Fibroblast of skin of left biceps (primary cell): Measurements from ENCODE around the gene MEGF8.

Experiments
- DNase-seq, 2 experiments: peaks; one replicate each; pipeline ENCODE4 v3.0.0-alpha.2; 2013; ENCODE audit warnings: low read depth in 2 of 2

Gene MEGF8

GRCh38 chr19:42325308-42325895 is at the start of gene MEGF8:
MEGF8 (plus strand) TSS chr19:42325635; CDS start chr19:42326244, 609 bp downstream.
- peak; percentile 97 to 98 for DNase-seq

GRCh38 chr19:42276284-42276683 is 49.2 kb upstream of the MEGF8 start:
- DNase-seq: no peak

- no peak for DNase-seq
These were observed 48.6 kb upstream of the MEGF8 start for GRCh38 chr19:42276821-42277220.

GRCh38 chr19:42277821-42278451 is 47.5 kb upstream of the MEGF8 start:
- no peak for DNase-seq

GRCh38 chr19:42278452-42279154 is 46.8 kb upstream of the MEGF8 start:
- no peak for DNase-seq

GRCh38 chr19:42279155-42279901 is 46.1 kb upstream of the MEGF8 start:
- DNase-seq: no peak

GRCh38 chr19:42279902-42280814 is 45.3 kb upstream of the MEGF8 start:
- DNase-seq: peak; percentile 75 to 77

- no peak for DNase-seq
These were observed 44.7 kb upstream of the MEGF8 start for GRCh38 chr19:42280815-42281145.

- no peak for DNase-seq
These were observed 44.1 kb upstream of the MEGF8 start for GRCh38 chr19:42281146-42281826.

- no peak for DNase-seq
These were observed 43.3 kb upstream of the MEGF8 start for GRCh38 chr19:42281827-42282762.

GRCh38 chr19:42282819-42283187 is 42.6 kb upstream of the MEGF8 start:
- no peak for DNase-seq

- DNase-seq: peak; percentile 89 to 91
These were observed 42.0 kb upstream of the MEGF8 start for GRCh38 chr19:42283188-42284065.

GRCh38 chr19:42284066-42284501 is 41.4 kb upstream of the MEGF8 start:
- DNase-seq: peak; percentile 56 to 64

GRCh38 chr19:42284591-42285341 is 40.7 kb upstream of the MEGF8 start:
- DNase-seq: no peak

GRCh38 chr19:42285541-42285941 is 39.9 kb upstream of the MEGF8 start:
- no peak for DNase-seq

GRCh38 chr19:42285988-42286348 is 39.5 kb upstream of the MEGF8 start:
- DNase-seq: no peak

- DNase-seq: no peak
These were observed 39.0 kb upstream of the MEGF8 start for GRCh38 chr19:42286349-42287016.
